Panc1 (cell line): ENCODE data around the gene ROBO4. TPM values are rescaled to one million over a fixed set of nuclear protein-coding genes. Genes with fewer than 3 reads are reported as not detected.

ENCODE experiments used
- ATAC-seq: fragments of 200-7000 bp; cut with Tn5 transposase; 2 replicates; pipeline ENCODE4 v1.9.1; 2020; ENCODE audit warnings: mild to moderate bottlenecking, moderate library complexity
- BruUV-seq: library from RNA; stranded (reverse); fragments of 400-500 nt; replicated peaks from 2 replicates; lab custom pipeline; 2021; lab: Mats Ljungman, UMichigan
- CTCF ChIA-PET: fragments of 300-600 bp; sonication (Branson Sonifier 250); formaldehyde crosslinking; loops from one replicate; lab custom pipeline; 2022; ENCODE audit warnings: antibody characterized with exemption; lab: Charles Lee
- POLR2A ChIA-PET: fragments of 300-600 bp; sonication (Branson Sonifier 250); formaldehyde crosslinking; loops from one replicate; lab custom pipeline; 2022; ENCODE audit warnings: antibody characterized with exemption; lab: Charles Lee
- DNase-seq: peaks from one replicate; pipeline ENCODE4 v3.0.0-alpha.2; 2010; ENCODE audit warnings: low read depth, low spot score
- H3K27ac ChIP-seq: 2 replicates; pipeline ENCODE4 v1.5.1; 2011; ENCODE audit warnings: mild to moderate bottlenecking, low read length, inconsistent platforms
- H3K27me3 ChIP-seq: fragments of 200-500 bp; sonication (Bioruptor generic); 2 replicates; pipeline ENCODE4 v1.6.0; 2014; ENCODE audit warnings: low read length, inconsistent platforms; ENCODE audit not compliant: control insufficient read depth, insufficient read depth
- H3K36me3 ChIP-seq: fragments of 200-500 bp; sonication (Bioruptor generic); 2 replicates; pipeline ENCODE4 v1.5.1; 2014; ENCODE audit warnings: inconsistent platforms, mild to moderate bottlenecking, low read length, moderate library complexity; ENCODE audit not compliant: control insufficient read depth, insufficient read depth
- H3K4me1 ChIP-seq: 2 replicates; pipeline ENCODE4 v1.5.1; 2011; ENCODE audit warnings: inconsistent platforms, mild to moderate bottlenecking, low read length, moderate library complexity; ENCODE audit not compliant: control insufficient read depth, insufficient read depth
- H3K4me3 ChIP-seq, 2 experiments: 2 replicates each; pipeline ENCODE4 v1.5.1; 2011 to 2012; ENCODE audit warnings: low read depth in 2 of 2, low read length in 2 of 2, mild to moderate bottlenecking in 2 of 2, inconsistent platforms in 1 of 2, moderate library complexity in 1 of 2
- H3K9me3 ChIP-seq: fragments of 200-500 bp; sonication (Bioruptor generic); 2 replicates; pipeline ENCODE4 v1.5.1; 2014; ENCODE audit warnings: low read depth, mild to moderate bottlenecking, inconsistent platforms, low read length, moderate library complexity; ENCODE audit not compliant: control insufficient read depth, insufficient read depth
- POLR2AphosphoS5 ChIP-seq: IDR thresholded peaks from 2 replicates; pipeline ENCODE4 v1.6.1; 2012; ENCODE audit warnings: mild to moderate bottlenecking, low read depth, low read length, moderate library complexity
- SIN3A ChIP-seq: IDR thresholded peaks from 2 replicates; pipeline ENCODE4 v1.6.1; 2012; ENCODE audit warnings: low read depth, mild to moderate bottlenecking, low read length, moderate library complexity, borderline replicate concordance; ENCODE audit not compliant: insufficient read depth
- TCF7L2 ChIP-seq: IDR thresholded peaks from 2 replicates; pipeline ENCODE4 v1.6.1; 2011; ENCODE audit warnings: mild to moderate bottlenecking, low read depth, low read length, inconsistent platforms
- in situ Hi-C: cut with HindIII; loops from 2 replicates; pipeline ENCODE4 v1.10.0; 2016; ENCODE audit warnings: low sequenced_read_pairs, low pct_unique_long_range_greater_than_20kb
- intact Hi-C: fragments of 100-400 bp; cut with micrococcal nuclease; formaldehyde crosslinking; loops from one replicate; pipeline ENCODE4 v1.10.0; 2022; ENCODE audit not compliant: unreplicated experiment
- total RNA-seq: library from RNA; stranded (reverse); gene quantifications from one replicate; pipeline ENCODE4 v1.2.1, GENCODE V29; 2021; ENCODE audit not compliant: unreplicated experiment
- TF ChIP-seq, protein P1 (sequence below): fragments of 450-650 bp; IDR thresholded peaks from 2 replicates; pipeline ENCODE4 v1.5.1; 2017; ENCODE audit warnings: mild to moderate bottlenecking
- TF ChIP-seq, protein P2 (sequence below), 2 experiments: IDR thresholded peaks; 2 replicates each; pipeline ENCODE4 v1.6.1; 2011 to 2012; ENCODE audit warnings: low read depth in 2 of 2, control low read depth in 1 of 2, low read length in 1 of 2, mild to moderate bottlenecking in 1 of 2, moderate library complexity in 1 of 2; ENCODE audit not compliant: insufficient read depth in 1 of 2

The ROBO4 gene
- total RNA-seq, 1 experiment from 2014 or later: 0.26 TPM

DNA sequence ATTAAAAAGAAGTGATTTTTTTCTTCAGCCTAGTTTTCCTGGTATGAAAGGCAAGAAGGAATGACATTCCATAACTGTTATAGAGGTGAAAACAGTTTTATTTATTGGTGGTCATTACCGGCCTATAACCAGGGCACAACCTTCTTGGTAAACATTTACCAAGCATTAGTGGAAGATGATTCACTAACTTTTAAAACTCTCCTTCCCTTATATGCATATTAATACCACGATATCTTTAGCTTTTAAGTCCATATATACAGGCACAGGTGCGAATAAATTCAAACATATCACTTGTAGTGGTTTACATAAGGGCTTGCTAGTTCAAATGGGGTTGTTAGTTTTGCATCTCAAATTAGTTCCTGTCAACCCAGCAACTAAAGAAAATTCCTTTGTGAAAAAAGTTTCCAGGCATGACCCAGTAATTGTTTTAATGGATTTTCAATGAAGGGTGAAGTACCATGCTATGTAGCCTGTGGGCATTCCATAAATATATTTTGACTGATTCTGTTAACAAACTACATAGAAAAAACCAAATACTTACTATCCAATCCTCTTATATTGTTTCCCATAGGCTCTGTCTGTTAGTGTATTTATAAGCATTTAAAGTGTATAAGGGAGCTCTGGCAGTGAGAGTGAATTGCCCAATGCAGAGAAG lies 63.0 kb downstream of the ROBO4 start:
- TF ChIP-seq SIN3A (no peak), POLR2AphosphoS5 (no peak), TCF7L2 (no peak)
- TF ChIP-seq, protein P1, sequence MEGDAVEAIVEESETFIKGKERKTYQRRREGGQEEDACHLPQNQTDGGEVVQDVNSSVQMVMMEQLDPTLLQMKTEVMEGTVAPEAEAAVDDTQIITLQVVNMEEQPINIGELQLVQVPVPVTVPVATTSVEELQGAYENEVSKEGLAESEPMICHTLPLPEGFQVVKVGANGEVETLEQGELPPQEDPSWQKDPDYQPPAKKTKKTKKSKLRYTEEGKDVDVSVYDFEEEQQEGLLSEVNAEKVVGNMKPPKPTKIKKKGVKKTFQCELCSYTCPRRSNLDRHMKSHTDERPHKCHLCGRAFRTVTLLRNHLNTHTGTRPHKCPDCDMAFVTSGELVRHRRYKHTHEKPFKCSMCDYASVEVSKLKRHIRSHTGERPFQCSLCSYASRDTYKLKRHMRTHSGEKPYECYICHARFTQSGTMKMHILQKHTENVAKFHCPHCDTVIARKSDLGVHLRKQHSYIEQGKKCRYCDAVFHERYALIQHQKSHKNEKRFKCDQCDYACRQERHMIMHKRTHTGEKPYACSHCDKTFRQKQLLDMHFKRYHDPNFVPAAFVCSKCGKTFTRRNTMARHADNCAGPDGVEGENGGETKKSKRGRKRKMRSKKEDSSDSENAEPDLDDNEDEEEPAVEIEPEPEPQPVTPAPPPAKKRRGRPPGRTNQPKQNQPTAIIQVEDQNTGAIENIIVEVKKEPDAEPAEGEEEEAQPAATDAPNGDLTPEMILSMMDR: no peak
- TF ChIP-seq, protein P2, sequence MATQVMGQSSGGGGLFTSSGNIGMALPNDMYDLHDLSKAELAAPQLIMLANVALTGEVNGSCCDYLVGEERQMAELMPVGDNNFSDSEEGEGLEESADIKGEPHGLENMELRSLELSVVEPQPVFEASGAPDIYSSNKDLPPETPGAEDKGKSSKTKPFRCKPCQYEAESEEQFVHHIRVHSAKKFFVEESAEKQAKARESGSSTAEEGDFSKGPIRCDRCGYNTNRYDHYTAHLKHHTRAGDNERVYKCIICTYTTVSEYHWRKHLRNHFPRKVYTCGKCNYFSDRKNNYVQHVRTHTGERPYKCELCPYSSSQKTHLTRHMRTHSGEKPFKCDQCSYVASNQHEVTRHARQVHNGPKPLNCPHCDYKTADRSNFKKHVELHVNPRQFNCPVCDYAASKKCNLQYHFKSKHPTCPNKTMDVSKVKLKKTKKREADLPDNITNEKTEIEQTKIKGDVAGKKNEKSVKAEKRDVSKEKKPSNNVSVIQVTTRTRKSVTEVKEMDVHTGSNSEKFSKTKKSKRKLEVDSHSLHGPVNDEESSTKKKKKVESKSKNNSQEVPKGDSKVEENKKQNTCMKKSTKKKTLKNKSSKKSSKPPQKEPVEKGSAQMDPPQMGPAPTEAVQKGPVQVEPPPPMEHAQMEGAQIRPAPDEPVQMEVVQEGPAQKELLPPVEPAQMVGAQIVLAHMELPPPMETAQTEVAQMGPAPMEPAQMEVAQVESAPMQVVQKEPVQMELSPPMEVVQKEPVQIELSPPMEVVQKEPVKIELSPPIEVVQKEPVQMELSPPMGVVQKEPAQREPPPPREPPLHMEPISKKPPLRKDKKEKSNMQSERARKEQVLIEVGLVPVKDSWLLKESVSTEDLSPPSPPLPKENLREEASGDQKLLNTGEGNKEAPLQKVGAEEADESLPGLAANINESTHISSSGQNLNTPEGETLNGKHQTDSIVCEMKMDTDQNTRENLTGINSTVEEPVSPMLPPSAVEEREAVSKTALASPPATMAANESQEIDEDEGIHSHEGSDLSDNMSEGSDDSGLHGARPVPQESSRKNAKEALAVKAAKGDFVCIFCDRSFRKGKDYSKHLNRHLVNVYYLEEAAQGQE (IDR thresholded peaks at IDR 0.05; ENCODE audit: insufficient read depth in 1 of 2, low read depth in 2 of 2, low read length in 1 of 2): no peak
- Histone ChIP-seq H3K27me3 (peaks cover 22% of the 10 kb centered on the region), H3K9me3 (no peaks in the 10 kb centered on the region), H3K4me3 (no peak overlapping the region), H3K36me3 (no peaks in the 10 kb centered on the region), H3K4me1 (no peaks in the 10 kb centered on the region), H3K27ac (no peak overlapping the region)
- in situ Hi-C loops (loop anchor here (5.0 to 10.0 kb wide), 2 partner anchors 37 to 170 kb away; no protein-coding TSS in a partner anchor), intact Hi-C loops (loop anchor here (5.0 kb wide), 1 partner anchor 32 kb away; the partner anchor contains the start of gene MSANTD2)
- no peak for DNase-seq
- BruUV-seq: no TSS peak
- POLR2A ChIA-PET: no interaction called here
- ATAC-seq: no peak
- CTCF ChIA-PET: no interaction called here

Other genes starting within 250 kb of the ROBO4 start
- gene SIAE, start 224.1 kb downstream of the ROBO4 start, total RNA-seq: 14.9 TPM
- 10.1 TPM for gene SPA17, start 224.0 kb downstream of the ROBO4 start, total RNA-seq
- gene NRGN, start 157.9 kb downstream of the ROBO4 start, total RNA-seq: 5.7 TPM
- not detected for gene VSIG2, start 145.6 kb downstream of the ROBO4 start, total RNA-seq
- 1.6 TPM for gene ESAM, start 135.6 kb downstream of the ROBO4 start, total RNA-seq
- gene MSANTD2, start 97.5 kb downstream of the ROBO4 start, total RNA-seq: 20.5 TPM
- 12.0 TPM for gene ROBO3, start 32.4 kb downstream of the ROBO4 start, total RNA-seq
- not detected for gene HEPN1, start 21.4 kb upstream of the ROBO4 start, total RNA-seq
- not detected for gene HEPACAM, start 38.2 kb upstream of the ROBO4 start, total RNA-seq
- 2.8 TPM for gene CCDC15, start 56.3 kb upstream of the ROBO4 start, total RNA-seq
- 0.23 TPM for gene SLC37A2, start 165.4 kb upstream of the ROBO4 start, total RNA-seq
- 26.8 TPM for gene TMEM218, start 213.8 kb upstream of the ROBO4 start, total RNA-seq